ENCODE data around the gene TSNAXIP1. TPM values are rescaled to one million over a fixed set of nuclear protein-coding genes. Genes with fewer than 3 reads are reported as not detected.

The TSNAXIP1 gene
- total RNA-seq, 4 donors from 2014 or later: 0.34 to 3.2 (median 0.93) TPM

- no peaks in the 10 kb centered on the region for H3K9me3 ChIP-seq
- H3K27ac ChIP-seq: peak overlapping the region; percentile 31 to 76 (median 58)
- H3K27me3 ChIP-seq: no peaks in the 10 kb centered on the region
- H3K4me1 ChIP-seq: peaks cover 17 to 21% of the 10 kb centered on the region in 2 donors
- H3K36me3 ChIP-seq: no peaks in the 10 kb centered on the region
- 0 to 2% methylated on average over 8 to 26 of the region's 26 CpGs for WGBS, 2 donors
- intact Hi-C loops (cut with DNase I): loop anchor here (5.0 kb wide), 1 partner anchor 36 kb away; the partner anchor contains the start of gene THAP11
- TF ChIP-seq CTCF (IDR thresholded peaks at IDR 0.05) (no peak), POLR2A (IDR thresholded peaks at IDR 0.05) (no peak)
- peak; percentile 35 to 46 for DNase-seq
- peak overlapping the region; percentile 21 to 77 (median 64) for H3K4me3 ChIP-seq (replicated peaks in 1 of 3)
These were observed 816 bp upstream of the TSNAXIP1 start for GRCh38 chr16:67805718-67806427.

- intact Hi-C loops (cut with DNase I): loop anchor here (5.0 kb wide), 1 partner anchor 35 kb away; the partner anchor contains the start of gene THAP11
- DNase-seq: no peak
- peaks cover 17% of the 10 kb centered on the region in 2 donors for H3K4me1 ChIP-seq
- H3K36me3 ChIP-seq: no peaks in the 10 kb centered on the region
- peak overlapping the region; percentile 9 to 64 (median 20) for H3K4me3 ChIP-seq (replicated peaks in 1 of 3)
- peak overlapping the region in 2 of 3 donors; percentile 56 to 58 for H3K27ac ChIP-seq
- TF ChIP-seq POLR2A (IDR thresholded peaks at IDR 0.05) (no peak), CTCF (IDR thresholded peaks at IDR 0.05) (peak in 1 of 6 experiments; percentile 18)
- H3K9me3 ChIP-seq: no peaks in the 10 kb centered on the region
- 32 to 37% methylated on average over 17 to 24 of the region's 24 CpGs for WGBS, 2 donors
- no peaks in the 10 kb centered on the region for H3K27me3 ChIP-seq
These were observed 526 bp downstream of the TSNAXIP1 start for GRCh38 chr16:67807148-67807682.

DNA sequence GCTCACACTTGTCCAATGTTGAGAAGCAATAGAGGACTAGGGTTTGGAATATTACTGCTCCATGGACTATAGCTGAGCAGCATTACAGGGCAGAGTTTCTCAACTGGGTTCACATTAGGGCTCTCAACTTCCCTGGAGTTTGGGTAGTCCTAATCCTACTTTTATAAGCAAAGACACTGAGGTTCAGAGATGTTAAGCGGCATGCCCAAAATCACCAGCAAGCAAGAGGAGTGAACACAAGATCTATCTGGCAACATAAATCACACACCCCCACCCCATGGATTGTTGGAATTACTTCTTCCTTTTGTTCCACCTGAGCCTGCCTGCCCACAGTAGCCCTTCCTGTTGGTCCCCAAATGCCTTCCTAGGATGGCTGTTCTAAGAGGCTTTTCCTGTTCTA is 5.2 kb downstream of the TSNAXIP1 start:
- TF ChIP-seq CTCF (IDR thresholded peaks at IDR 0.05): no peak
- no peak for TF ChIP-seq POLR2A (IDR thresholded peaks at IDR 0.05)
- 100% methylated on average over 1 of the region's 1 CpG for WGBS, 2 donors
- H3K4me3 ChIP-seq (replicated peaks in 1 of 3): no peak overlapping the region
- peaks cover 4 to 5% of the 10 kb centered on the region in 2 donors for H3K4me1 ChIP-seq
- H3K27ac ChIP-seq: no peak overlapping the region
- intact Hi-C loops (cut with DNase I): no loop called here
- DNase-seq: no peak
- H3K9me3 ChIP-seq: no peaks in the 10 kb centered on the region
- no peaks in the 10 kb centered on the region for H3K27me3 ChIP-seq
- H3K36me3 ChIP-seq: no peaks in the 10 kb centered on the region

GRCh38 chr16:67814567-67814966 is 7.9 kb downstream of the TSNAXIP1 start:
- 84 to 96% methylated on average over 8 of the region's 8 CpGs for WGBS, 2 donors
- H3K36me3 ChIP-seq: no peaks in the 10 kb centered on the region
- DNase-seq: no peak
- no peaks in the 10 kb centered on the region for H3K27me3 ChIP-seq
- TF ChIP-seq CTCF (IDR thresholded peaks at IDR 0.05): no peak
- TF ChIP-seq POLR2A (IDR thresholded peaks at IDR 0.05): no peak
- no peaks in the 10 kb centered on the region for H3K4me1 ChIP-seq
- intact Hi-C loops (cut with DNase I): no loop called here
- H3K9me3 ChIP-seq: no peaks in the 10 kb centered on the region
- no peak overlapping the region for H3K4me3 ChIP-seq (replicated peaks in 1 of 3)
- no peak overlapping the region for H3K27ac ChIP-seq

GRCh38 chr16:67820608-67821259 is 14.0 kb downstream of the TSNAXIP1 start:
- intact Hi-C loops (cut with DNase I): no loop called here
- DNase-seq: no peak
- TF ChIP-seq POLR2A (IDR thresholded peaks at IDR 0.05) (no peak), CTCF (IDR thresholded peaks at IDR 0.05) (no peak)
- H3K36me3 ChIP-seq: no peaks in the 10 kb centered on the region
- no peak overlapping the region for H3K4me3 ChIP-seq (replicated peaks in 1 of 3)
- H3K9me3 ChIP-seq: no peaks in the 10 kb centered on the region
- no peaks in the 10 kb centered on the region for H3K4me1 ChIP-seq
- 95 to 96% methylated on average over 8 to 10 of the region's 11 CpGs for WGBS, 2 donors
- no peak overlapping the region for H3K27ac ChIP-seq
- H3K27me3 ChIP-seq: no peaks in the 10 kb centered on the region
